Spleen (tissue), 7 donors: ENCODE results near the gene LCN12.

Experiments used
- CTCF ChIP-seq, 11 experiments: fragments of 200-600 bp in 7 of 11; fragments of 450-650 bp in 4 of 11; sonication (generic) in 4 of 11; IDR thresholded peaks in 8 of 11; conservative IDR thresholded peaks in 3 of 11; 1 replicate in 7 of 11; 2 replicates in 4 of 11; pipeline versions ENCODE4 v1.4.0 to v1.8.0; 2016 to 2021; ENCODE audit warnings: antibody characterized with exemption in 11 of 11, inconsistent platforms in 4 of 11, mild to moderate bottlenecking in 1 of 11
- POLR2A ChIP-seq, 3 donors: fragments of 450-650 bp; IDR thresholded peaks; one replicate each; pipeline ENCODE4 v1.5.1; 2017; ENCODE audit warnings: antibody characterized with exemption in 3 of 3, mild to moderate bottlenecking in 1 of 3
- POLR2AphosphoS5 ChIP-seq, 3 donors: sonication (generic); formaldehyde crosslinking; IDR thresholded peaks; one replicate each; pipeline ENCODE4 v1.5.1; 2017; ENCODE audit warnings: antibody characterized with exemption in 3 of 3
- donor health status: DM: no; HTN: no; CAD: no; lungs with moderate emphysema.
- donor health status: DM: no; HTN: no; CAD: no.
- donor health status: DM: no; HTN: no; CAD: no.

- TF ChIP-seq POLR2A (IDR thresholded peaks at IDR 0.05) (no peak), CTCF (IDR thresholded peaks at IDR 0.05 in 8 of 11, conservative IDR thresholded peaks at IDR 0.05 in 3 of 11) (no peak), POLR2AphosphoS5 (IDR thresholded peaks at IDR 0.05) (peak in 1 of 3 donors; percentile 4)
Observed at GRCh38 chr9:136980669-136981478, 28.8 kb downstream of the LCN12 start.
